ENCODE data around the gene EXOC8. TPM values are rescaled to one million over a fixed set of nuclear protein-coding genes. Genes with fewer than 3 reads are reported as not detected.

EXOC8 gene
- total and polyA plus RNA-seq, 2 donors (not counting 3 experiments of a cell fraction or from before 2014, with no cell fraction given) = 2.8 to 13.2 TPM

GRCh38 chr1:231318015-231318355, 19.7 kb downstream of the EXOC8 start:
- Histone ChIP-seq H3K4me1 (ENCODE audit: control insufficient read depth, extremely low read depth, insufficient read depth, low read length) (no peaks in the 10 kb centered on the region), H3K36me3 (ENCODE audit: control insufficient read depth in 2 of 2, extremely low read depth in 1 of 2, insufficient read depth in 2 of 2, low read length in 2 of 2) (no peaks in the 10 kb centered on the region), H3K79me2 (ENCODE audit: control insufficient read depth, insufficient read depth, low read length) (no peaks in the 10 kb centered on the region), H3K9ac (replicated peaks; ENCODE audit: extremely low read depth, insufficient read depth, low read length) (no peak overlapping the region), H3K4me3 (replicated peaks in 1 of 3; ENCODE audit: insufficient read depth in 1 of 3, low read depth in 1 of 3, low read length in 3 of 3) (no peak overlapping the region), H3K4me2 (ENCODE audit: insufficient read depth, low read length) (no peak overlapping the region), H4K20me1 (replicated peaks; ENCODE audit: control insufficient read depth, extremely low read depth, insufficient read depth, low read length) (no peaks in the 10 kb centered on the region), H3K27me3 (ENCODE audit: control insufficient read depth in 2 of 2, insufficient read depth in 2 of 2, low read length in 2 of 2) (no peaks in the 10 kb centered on the region), H3K9me3 (replicated peaks; ENCODE audit: control insufficient read depth, insufficient read depth, low read length) (no peaks in the 10 kb centered on the region), H2AFZ (ENCODE audit: low read depth, low read length) (no peak overlapping the region), H3K27ac (ENCODE audit: insufficient read depth, low read depth, low read length) (no peak overlapping the region), H3K9me1 (replicated peaks; ENCODE audit: control insufficient read depth, extremely low read depth, insufficient read depth, low read length) (no peaks in the 10 kb centered on the region)
- no peak for TF ChIP-seq POLR2AphosphoS5 (IDR thresholded peaks at IDR 0.05; ENCODE audit: insufficient read depth, low read depth, low read length)
- TF ChIP-seq MYC (IDR thresholded peaks at IDR 0.05; ENCODE audit: low read depth, low read length) = no peak
- CTCF ChIA-PET = interaction anchor here (1.1 to 2.0 kb wide), 3 partner anchors 16 to 284 kb away, joined by 3 to 5 read pairs (median 4); no protein-coding TSS in a partner anchor
- no TSS peak for BruUV-seq (replicated peaks)
- intact Hi-C loops (cut with micrococcal nuclease) = loop anchor here (5.0 kb wide), 1 partner anchor 76 kb away; the partner anchor contains the start of gene GNPAT
- DNase-seq (ENCODE audit: low read depth, low spot score) (no peak), FAIRE-seq (no peak)
- dilution Hi-C loops (cut with MboI; ENCODE audit: extremely low pct_ligation_motif_present, low sequenced_read_pairs) = no loop called here
- POLR2A ChIA-PET = no interaction called here

DNA sequence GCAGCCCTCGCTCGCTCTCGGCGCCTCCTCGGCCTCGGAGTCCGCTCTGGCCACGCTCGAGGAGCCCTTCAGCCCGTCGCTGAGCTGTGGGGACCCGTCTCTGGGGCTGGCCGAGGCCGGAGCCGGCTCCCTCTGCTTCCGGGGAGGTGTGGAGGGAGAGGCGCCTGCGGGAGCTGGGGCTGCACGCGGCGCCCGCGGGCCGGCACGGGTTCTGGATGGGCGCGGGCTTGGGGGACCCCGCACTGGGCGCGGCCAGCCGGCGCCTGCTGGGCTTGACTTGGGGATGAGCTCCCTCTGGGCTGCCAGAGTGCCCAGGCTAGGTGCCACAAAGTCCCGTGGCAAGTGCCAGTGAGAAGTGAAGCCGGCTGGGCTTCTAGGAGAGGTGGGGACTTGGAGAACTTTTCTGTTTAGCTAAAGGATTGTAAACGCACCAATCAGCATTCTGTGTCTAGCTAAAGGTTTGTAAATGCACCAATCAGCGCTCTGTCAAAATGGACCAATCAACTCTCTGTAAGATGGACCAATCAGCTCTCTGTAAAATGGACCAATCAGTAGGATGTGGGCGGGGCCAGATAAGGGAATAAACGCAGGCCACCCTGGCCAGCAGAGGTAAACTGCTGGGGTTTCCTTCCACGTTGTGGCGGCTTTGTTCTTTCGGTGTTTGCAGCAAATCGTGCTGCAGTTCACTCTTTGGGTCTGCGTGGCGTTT, 20.2 kb downstream of the EXOC8 start:
- dilution Hi-C loops (cut with MboI; ENCODE audit: extremely low pct_ligation_motif_present, low sequenced_read_pairs) = no loop called here
- CTCF ChIA-PET = interaction anchor here (0.6 to 2.0 kb wide), 5 partner anchors 16 to 285 kb away, joined by 3 to 5 read pairs (median 4); no protein-coding TSS in a partner anchor
- Histone ChIP-seq H3K4me3 (replicated peaks in 1 of 3; ENCODE audit: insufficient read depth in 1 of 3, low read depth in 1 of 3, low read length in 3 of 3) (no peak overlapping the region), H2AFZ (ENCODE audit: low read depth, low read length) (no peak overlapping the region), H3K9me1 (replicated peaks; ENCODE audit: control insufficient read depth, extremely low read depth, insufficient read depth, low read length) (no peaks in the 10 kb centered on the region), H3K27me3 (ENCODE audit: control insufficient read depth in 2 of 2, insufficient read depth in 2 of 2, low read length in 2 of 2) (no peaks in the 10 kb centered on the region), H3K27ac (ENCODE audit: insufficient read depth, low read depth, low read length) (no peak overlapping the region), H3K79me2 (ENCODE audit: control insufficient read depth, insufficient read depth, low read length) (no peaks in the 10 kb centered on the region), H3K4me1 (ENCODE audit: control insufficient read depth, extremely low read depth, insufficient read depth, low read length) (no peaks in the 10 kb centered on the region), H3K9me3 (replicated peaks; ENCODE audit: control insufficient read depth, insufficient read depth, low read length) (no peaks in the 10 kb centered on the region), H3K36me3 (ENCODE audit: control insufficient read depth in 2 of 2, extremely low read depth in 1 of 2, insufficient read depth in 2 of 2, low read length in 2 of 2) (no peaks in the 10 kb centered on the region), H3K4me2 (ENCODE audit: insufficient read depth, low read length) (no peak overlapping the region), H4K20me1 (replicated peaks; ENCODE audit: control insufficient read depth, extremely low read depth, insufficient read depth, low read length) (no peaks in the 10 kb centered on the region), H3K9ac (replicated peaks; ENCODE audit: extremely low read depth, insufficient read depth, low read length) (no peak overlapping the region)
- POLR2A ChIA-PET = no interaction called here
- intact Hi-C loops (cut with micrococcal nuclease) = loop anchor here (2.0 to 5.0 kb wide), 2 partner anchors 19 to 75 kb away; partner anchors contain the start of genes EXOC8 and GNPAT
- no TSS peak for BruUV-seq (replicated peaks)
- TF ChIP-seq EZH2 (IDR thresholded peaks at IDR 0.05; ENCODE audit: borderline replicate concordance, low read depth, low read length, severe bottlenecking) (no peak), POLR2AphosphoS5 (IDR thresholded peaks at IDR 0.05; ENCODE audit: insufficient read depth, low read depth, low read length) (no peak), POLR2A (IDR thresholded peaks at IDR 0.05; ENCODE audit: low read depth, low read length) (no peak), GATA2 (IDR thresholded peaks at IDR 0.05; ENCODE audit: insufficient read depth, insufficient read length, low read depth, low read length) (no peak), JUN (IDR thresholded peaks at IDR 0.05; ENCODE audit: borderline replicate concordance, insufficient read depth, insufficient read length, low read depth) (no peak), CTCF (IDR thresholded peaks at IDR 0.05; ENCODE audit: extremely low read depth in 1 of 2, insufficient read depth in 1 of 2, low read depth in 1 of 2, low read length in 2 of 2) (no peak), MAX (IDR thresholded peaks at IDR 0.05; ENCODE audit: insufficient read depth, insufficient read length) (no peak), FOS (IDR thresholded peaks at IDR 0.05; ENCODE audit: borderline replicate concordance, insufficient read depth, low read length) (no peak), MYC (IDR thresholded peaks at IDR 0.05; ENCODE audit: low read depth, low read length) (no peak)
- no peak for DNase-seq (ENCODE audit: low read depth, low spot score)
- FAIRE-seq = no peak

Data from endothelial cell of umbilical vein (primary cell).